ENCODE data around the gene SMCR8. TPM values are rescaled to one million over a fixed set of nuclear protein-coding genes. Genes with fewer than 3 reads are reported as not detected.
"Not testable (repeated sequence)": the region's sequence is repeated elsewhere in the genome, so short reads cannot be mapped to it uniquely, and the experiment has no call there.

The SMCR8 gene
- total RNA-seq, 1 experiment from 2014 or later: 22.4 TPM

DNA sequence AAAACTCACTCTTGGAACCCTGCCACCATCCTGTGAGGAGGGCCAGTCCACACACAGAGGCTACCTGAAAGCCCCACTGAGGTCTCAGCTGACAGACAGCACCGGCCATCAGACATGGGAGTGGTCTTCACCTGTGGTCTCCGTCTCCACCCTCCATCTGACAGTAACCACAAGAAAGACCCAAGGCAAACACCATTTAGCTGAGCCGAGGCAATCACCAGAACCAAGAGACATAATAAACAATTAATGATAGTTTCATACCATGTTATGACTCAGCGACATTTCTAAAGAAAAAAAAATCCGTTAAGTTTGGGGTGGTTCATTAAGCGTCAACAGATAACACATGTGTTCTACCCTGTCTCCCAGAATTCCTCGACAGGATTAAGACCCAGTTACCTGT, 56.4 kb downstream of the SMCR8 start:
- Histone ChIP-seq H3K4me2 (ENCODE audit: insufficient read depth, insufficient read length, low read length) (no peak overlapping the region), H2AK5ac (ENCODE audit: insufficient read length, low read length) (no peak overlapping the region), H3K4ac (ENCODE audit: low read depth, low read length) (no peak overlapping the region), H2BK20ac (ENCODE audit: low read depth, low read length, poor library complexity, severe bottlenecking) (no peak overlapping the region), H4K20me1 (ENCODE audit: control insufficient read depth, insufficient read depth, insufficient read length) (no peaks in the 10 kb centered on the region), H3K79me1 (ENCODE audit: insufficient read depth, low read depth, low read length, poor library complexity, severe bottlenecking) (no peaks in the 10 kb centered on the region), H3K56ac (ENCODE audit: insufficient read length, low read depth, low read length) (no peak overlapping the region), H2AFZ (ENCODE audit: low read length) (no peak overlapping the region), H3K9me3 (ENCODE audit: control insufficient read depth, low read depth, low read length) (no peaks in the 10 kb centered on the region), H4K8ac (replicated peaks; ENCODE audit: insufficient read length, low read depth, low read length) (no peak overlapping the region), H3K9ac (ENCODE audit: extremely low read depth, insufficient read length, low read length) (no peak overlapping the region), H3K14ac (ENCODE audit: insufficient read depth, low read length) (no peak overlapping the region), H4K5ac (ENCODE audit: insufficient read length, low read depth, low read length) (no peak overlapping the region), H3T11ph (ENCODE audit: low read length) (no peak overlapping the region), H3K27ac (ENCODE audit: insufficient read length, low read depth, low read length) (no peak overlapping the region), H2BK15ac (ENCODE audit: low read depth, low read length) (no peak overlapping the region), H3K79me2 (ENCODE audit: insufficient read depth, low read length) (no peaks in the 10 kb centered on the region), H3K23me2 (ENCODE audit: insufficient read length, low read depth, low read length, poor library complexity, severe bottlenecking) (no peaks in the 10 kb centered on the region), H3K27me3 (ENCODE audit: insufficient read depth, low read length) (no peaks in the 10 kb centered on the region), H3K23ac (ENCODE audit: insufficient read length, low read depth, low read length) (no peak overlapping the region), H3K4me1 (ENCODE audit: insufficient read depth, low read length) (no peaks in the 10 kb centered on the region), H3K18ac (ENCODE audit: insufficient read length, low read depth, low read length) (no peak overlapping the region), H2BK120ac (ENCODE audit: low read depth, low read length, poor library complexity, severe bottlenecking) (no peak overlapping the region), H2BK12ac (ENCODE audit: insufficient read length, low read depth, low read length) (no peak overlapping the region), H4K91ac (ENCODE audit: insufficient read length, low read depth, low read length) (no peak overlapping the region), H2BK5ac (ENCODE audit: insufficient read length, low read length) (no peak overlapping the region)
- no peak for DNase-seq
- Mint-ChIP-seq H3K9me3 (peaks cover 5 to 6% of the 10 kb centered on the region in 2 experiments; a peak in 3 of 5 replicates), H3K4me3 (no peak overlapping the region), H3K27ac (no peak overlapping the region; a peak in 1 of 7 replicates), H3K36me3 (ENCODE audit: insufficient read depth in 1 of 3, low read depth in 3 of 3) (peaks cover 0 to 8% (median 2%) of the 10 kb centered on the region in 3 experiments; a peak in 3 of 7 replicates), H3K4me1 (no peaks in the 10 kb centered on the region; a peak in 1 of 4 replicates), H3K27me3 (ENCODE audit: low read depth) (peaks cover 2% of the 10 kb centered on the region)
- no CpG with 5 or more reads among the region's 7 CpGs for WGBS (ENCODE audit: extremely low coverage, insufficient read length, low lambda C conversion rate)
- no peak for TF ChIP-seq CTCF (conservative IDR thresholded peaks at IDR 0.05)

DNA sequence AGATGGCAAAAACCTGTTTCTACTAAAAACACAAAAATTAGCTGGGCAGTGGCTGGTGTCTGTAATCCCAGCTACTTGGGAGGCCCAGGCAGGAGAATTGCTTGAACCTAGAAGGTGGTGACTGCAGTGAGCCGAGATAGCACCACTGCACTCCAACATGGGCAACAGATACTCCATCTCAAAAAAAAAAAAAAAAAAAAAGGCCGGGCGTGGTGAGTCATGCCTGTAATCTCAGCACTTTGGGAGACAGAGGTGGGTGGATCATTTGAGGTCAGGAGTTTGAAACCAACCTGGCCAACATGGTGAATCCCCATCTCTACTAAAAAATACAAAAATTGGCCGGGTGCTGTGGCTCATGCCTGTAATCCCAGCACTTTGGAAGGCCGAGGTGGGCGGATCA, 58.1 kb downstream of the SMCR8 start:
- H2BK20ac ChIP-seq (ENCODE audit: low read depth, low read length, poor library complexity, severe bottlenecking); H3K18ac ChIP-seq (ENCODE audit: insufficient read length, low read depth, low read length); H2AFZ ChIP-seq (ENCODE audit: low read length); H3K9me3 ChIP-seq (ENCODE audit: control insufficient read depth, low read depth, low read length); H3K4ac ChIP-seq (ENCODE audit: low read depth, low read length); H3K9ac ChIP-seq (ENCODE audit: extremely low read depth, insufficient read length, low read length); H2BK120ac ChIP-seq (ENCODE audit: low read depth, low read length, poor library complexity, severe bottlenecking); H4K8ac ChIP-seq (replicated peaks; ENCODE audit: insufficient read length, low read depth, low read length); H4K5ac ChIP-seq (ENCODE audit: insufficient read length, low read depth, low read length); H3K79me1 ChIP-seq (ENCODE audit: insufficient read depth, low read depth, low read length, poor library complexity, severe bottlenecking); H2BK15ac ChIP-seq (ENCODE audit: low read depth, low read length); H3K56ac ChIP-seq (ENCODE audit: insufficient read length, low read depth, low read length); H3K27ac ChIP-seq (ENCODE audit: insufficient read length, low read depth, low read length); H3K4me1 ChIP-seq (ENCODE audit: insufficient read depth, low read length); H3K27me3 ChIP-seq (ENCODE audit: insufficient read depth, low read length); H3K27ac Mint-ChIP-seq; H3K4me2 ChIP-seq (ENCODE audit: insufficient read depth, insufficient read length, low read length); H3K79me2 ChIP-seq (ENCODE audit: insufficient read depth, low read length); H4K91ac ChIP-seq (ENCODE audit: insufficient read length, low read depth, low read length); H4K20me1 ChIP-seq (ENCODE audit: control insufficient read depth, insufficient read depth, insufficient read length); H2BK5ac ChIP-seq (ENCODE audit: insufficient read length, low read length); H3T11ph ChIP-seq (ENCODE audit: low read length); H3K14ac ChIP-seq (ENCODE audit: insufficient read depth, low read length); H3K23me2 ChIP-seq (ENCODE audit: insufficient read length, low read depth, low read length, poor library complexity, severe bottlenecking); H3K23ac ChIP-seq (ENCODE audit: insufficient read length, low read depth, low read length); DNase-seq; H3K36me3 Mint-ChIP-seq (ENCODE audit: insufficient read depth in 1 of 3, low read depth in 3 of 3); H3K27me3 Mint-ChIP-seq (ENCODE audit: low read depth); H2BK12ac ChIP-seq (ENCODE audit: insufficient read length, low read depth, low read length); H2AK5ac ChIP-seq (ENCODE audit: insufficient read length, low read length); H3K4me3 Mint-ChIP-seq; H3K9me3 Mint-ChIP-seq; H3K4me1 Mint-ChIP-seq: not testable (repeated sequence)
- WGBS (ENCODE audit: extremely low coverage, insufficient read length, low lambda C conversion rate): no CpG with 5 or more reads among the region's 6 CpGs
